T-cell (primary cell): ENCODE data around the gene MYADML2. TPM values are rescaled to one million over a fixed set of nuclear protein-coding genes. Genes with fewer than 3 reads are reported as not detected.

ENCODE experiments used
- ATAC-seq, 4 experiments: fragments of 200-7000 bp in 3 of 4; fragments of 150-1000 bp in 1 of 4; cut with Tn5 transposase; replicated peaks in 1 of 4; 1 replicate in 3 of 4; 2 replicates in 1 of 4; pipeline ENCODE4 v1.10.0; 2021; ENCODE audit warnings: moderate library complexity in 3 of 4, mild to moderate bottlenecking in 2 of 4, moderate number of reproducible peaks in 1 of 4
- CTCF ChIA-PET, 2 donors: fragments of 300-600 bp; sonication (Branson Sonifier 250); formaldehyde crosslinking; loops; one replicate each; lab custom pipeline; 2022; ENCODE audit warnings: antibody characterized with exemption in 2 of 2; lab: Charles Lee
- POLR2A ChIA-PET, 2 donors: fragments of 300-600 bp; sonication (Branson Sonifier 250); formaldehyde crosslinking; loops; one replicate each; lab custom pipeline; 2022; ENCODE audit warnings: antibody characterized with exemption in 2 of 2; lab: Charles Lee
- DNase-seq, 35 experiments: peaks; one replicate each; pipeline versions ENCODE4 v3.0.0 to v3.0.0-alpha.2; 2013 to 2023
- H3K27ac ChIP-seq: one replicate; pipeline ENCODE4 v1.5.1; 2013; ENCODE audit warnings: low read length
- H3K27me3 ChIP-seq, 2 experiments: replicated peaks in 1 of 2; 1 replicate in 1 of 2; 2 replicates in 1 of 2; pipeline versions ENCODE4 v1.6.1 to v1.7.0; 2013; ENCODE audit warnings: low read length in 1 of 2, mixed read lengths in 1 of 2; ENCODE audit not compliant: control insufficient read depth in 2 of 2, insufficient read depth in 2 of 2; ENCODE audit errors: extremely low read depth in 1 of 2
- H3K36me3 ChIP-seq, 2 donors: 1 replicate in 1 of 2; 2 replicates in 1 of 2; pipeline versions ENCODE4 v1.6.1 to v1.7.0; 2013; ENCODE audit warnings: low read length in 1 of 2; ENCODE audit not compliant: control insufficient read depth in 2 of 2, insufficient read depth in 1 of 2; ENCODE audit errors: extremely low read depth in 1 of 2
- H3K4me1 ChIP-seq, 2 experiments: 1 replicate in 1 of 2; 2 replicates in 1 of 2; pipeline versions ENCODE4 v1.6.1 to v1.7.0; 2013; ENCODE audit warnings: low read length in 2 of 2, mixed read lengths in 1 of 2; ENCODE audit not compliant: insufficient read depth in 2 of 2, control insufficient read depth in 1 of 2; ENCODE audit errors: extremely low read depth in 1 of 2
- H3K4me3 ChIP-seq, 2 donors: 1 replicate in 1 of 2; 2 replicates in 1 of 2; pipeline versions ENCODE4 v1.5.1 to v1.7.0; 2013; ENCODE audit warnings: mild to moderate bottlenecking in 2 of 2, low read length in 1 of 2, moderate library complexity in 1 of 2; ENCODE audit not compliant: control insufficient read depth in 1 of 2; ENCODE audit errors: extremely low read depth in 1 of 2
- H3K9me3 ChIP-seq: 2 replicates; pipeline ENCODE4 v1.7.0; 2013
- H3K27ac Mint-ChIP-seq, 2 donors: one replicate each; pipeline ENCODE4 v1.8.0; 2020 to 2021; ENCODE audit warnings: mild to moderate bottlenecking in 2 of 2, mixed read lengths in 2 of 2
- H3K27me3 Mint-ChIP-seq, 2 donors: one replicate each; pipeline ENCODE4 v1.8.0; 2021 to 2022; ENCODE audit warnings: mixed read lengths in 2 of 2
- H3K36me3 Mint-ChIP-seq: one replicate; pipeline ENCODE4 v1.8.0; 2021; ENCODE audit warnings: mixed read lengths
- H3K4me1 Mint-ChIP-seq, 3 donors: one replicate each; pipeline ENCODE4 v1.8.0; 2020 to 2022; ENCODE audit warnings: mixed read lengths in 3 of 3, mild to moderate bottlenecking in 1 of 3
- H3K4me3 Mint-ChIP-seq, 3 donors: one replicate each; pipeline ENCODE4 v1.8.0; 2020 to 2022; ENCODE audit warnings: mild to moderate bottlenecking in 3 of 3, mixed read lengths in 3 of 3, moderate library complexity in 3 of 3
- H3K9me3 Mint-ChIP-seq, 3 donors: one replicate each; pipeline ENCODE4 v1.8.0; 2020 to 2022; ENCODE audit warnings: mixed read lengths in 3 of 3
- whole genome bisulfite sequencing: methylation state at CpG from one replicate; pipeline ENCODE4 v1.1.5; 2013; ENCODE audit warnings: missing lambda C conversion rate; ENCODE audit not compliant: insufficient coverage; 5-methylcytosine and 5-hydroxymethylcytosine counted together
- total RNA-seq, 35 experiments: library from RNA in 6 of 35; stranded (reverse) in 6 of 35; fragments of 120-200 nt in 1 of 35; gene quantifications; one replicate each; pipeline versions ENCODE4 v1.2.1 to v1.2.4 and lab custom pipeline; 2013 to 2026

MYADML2 gene
- total RNA-seq, 5 donors from 2014 or later (not counting 1 experiment from before 2014, with no cell fraction given), result not detected

DNA sequence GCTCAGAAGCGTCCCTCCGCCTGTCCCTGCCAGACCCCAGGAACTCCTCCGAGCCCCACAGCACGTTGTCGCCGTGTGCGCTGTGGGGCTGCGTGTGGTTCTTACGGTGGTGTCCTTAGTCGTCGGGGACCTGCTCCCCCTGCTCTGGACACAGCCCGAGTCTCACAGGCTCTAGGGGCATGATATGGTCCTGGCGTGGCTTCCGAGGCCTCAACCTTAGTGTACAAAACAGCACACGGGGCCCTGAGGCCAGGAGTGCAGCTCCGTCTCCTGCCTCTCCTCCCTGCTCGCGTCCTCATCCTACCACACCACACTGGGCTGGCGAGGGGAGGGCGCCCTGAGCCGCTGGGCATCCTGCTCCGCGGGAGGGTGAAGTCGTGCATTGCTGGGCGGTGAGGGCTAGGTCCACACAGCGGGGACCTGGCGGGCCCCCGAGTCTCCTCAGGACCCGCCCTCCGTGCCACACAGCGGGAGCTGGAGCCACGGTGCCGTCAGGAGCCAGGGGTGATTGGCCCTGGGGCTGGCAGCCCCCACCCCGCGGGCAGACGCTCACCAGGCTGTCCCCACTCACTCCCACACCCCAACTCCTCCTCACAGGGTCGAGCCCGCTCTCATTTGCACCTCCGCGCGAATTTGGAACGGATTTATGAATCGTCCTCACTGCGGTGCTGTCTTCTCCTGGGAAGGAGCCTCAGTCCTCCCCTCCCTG is 18.3 kb downstream of the MYADML2 start:
- peaks cover 21 to 35% (median 22%) of the 10 kb centered on the region in 3 donors for H3K4me1 Mint-ChIP-seq
- DNase-seq (no peak), ATAC-seq (no peak)
- Histone ChIP-seq H3K36me3 (no peaks in the 10 kb centered on the region), H3K9me3 (no peaks in the 10 kb centered on the region), H3K4me1 (peaks cover 21 to 43% of the 10 kb centered on the region in 2 experiments), H3K27ac (no peak overlapping the region), H3K27me3 (peaks cover 2 to 53% of the 10 kb centered on the region in 2 experiments), H3K4me3 (peak overlapping the region; percentile 37 to 50)
- WGBS, result 33% methylated on average over 35 of the region's 44 CpGs
- H3K27ac Mint-ChIP-seq, result no peak overlapping the region
- ChIA-PET POLR2A (no interaction called here), CTCF (interaction anchor here in 1 of 2 donors (0.6 kb wide), 1 partner anchor 12 kb away, joined by 8 read pairs; no protein-coding TSS in a partner anchor)
- peaks cover 0 to 24% of the 10 kb centered on the region in 2 donors for H3K27me3 Mint-ChIP-seq
- H3K9me3 Mint-ChIP-seq, result no peaks in the 10 kb centered on the region
- H3K4me3 Mint-ChIP-seq, result peak overlapping the region; percentile 46 to 65 (median 59)
- no peaks in the 10 kb centered on the region for H3K36me3 Mint-ChIP-seq

- Mint-ChIP-seq H3K27me3 (peaks cover 0 to 24% of the 10 kb centered on the region in 2 donors), H3K4me1 (peaks cover 21 to 37% (median 22%) of the 10 kb centered on the region in 3 donors), H3K27ac (peak within 1 kb of the TSS; percentile 88 to 89), H3K9me3 (no peaks in the 10 kb centered on the region), H3K36me3 (no peaks in the 10 kb centered on the region), H3K4me3 (peak within 1 kb of the TSS; percentile 81 to 90 (median 83))
- POLR2A ChIA-PET, result interaction anchor here in 1 of 2 donors (0.6 kb wide), 1 partner anchor 28 kb away, joined by 3 read pairs; no protein-coding TSS in a partner anchor
- DNase-seq, result peak; percentile 68 to 96 (median 82)
- peak within 1 kb of the TSS; percentile 31 for H3K27ac ChIP-seq
- H3K4me1 ChIP-seq, result peaks cover 23 to 48% of the 10 kb centered on the region in 2 experiments
- CTCF ChIA-PET, result interaction anchor here in 1 of 2 donors (0.5 to 0.6 kb wide), 2 partner anchors 11 to 17 kb away, joined by 4 to 8 read pairs; no protein-coding TSS in a partner anchor
- ATAC-seq, result peak; percentile 71 to 81 (median 73)
- no peaks in the 10 kb centered on the region for H3K9me3 ChIP-seq
- peaks cover 2 to 46% of the 10 kb centered on the region in 2 experiments for H3K27me3 ChIP-seq
- H3K36me3 ChIP-seq, result no peaks in the 10 kb centered on the region
- under 1% methylated on average over 93 of the region's 98 CpGs for WGBS
- peak within 1 kb of the TSS; percentile 56 to 58 for H3K4me3 ChIP-seq
Observed at GRCh38 chr17:81927653-81928543, 19.1 kb downstream of the MYADML2 start, which contains the start of gene MAFG. Gene MAFG (minus strand): TSS chr17:81927735. CDS start chr17:81923185, 4,550 bp downstream.

DNA sequence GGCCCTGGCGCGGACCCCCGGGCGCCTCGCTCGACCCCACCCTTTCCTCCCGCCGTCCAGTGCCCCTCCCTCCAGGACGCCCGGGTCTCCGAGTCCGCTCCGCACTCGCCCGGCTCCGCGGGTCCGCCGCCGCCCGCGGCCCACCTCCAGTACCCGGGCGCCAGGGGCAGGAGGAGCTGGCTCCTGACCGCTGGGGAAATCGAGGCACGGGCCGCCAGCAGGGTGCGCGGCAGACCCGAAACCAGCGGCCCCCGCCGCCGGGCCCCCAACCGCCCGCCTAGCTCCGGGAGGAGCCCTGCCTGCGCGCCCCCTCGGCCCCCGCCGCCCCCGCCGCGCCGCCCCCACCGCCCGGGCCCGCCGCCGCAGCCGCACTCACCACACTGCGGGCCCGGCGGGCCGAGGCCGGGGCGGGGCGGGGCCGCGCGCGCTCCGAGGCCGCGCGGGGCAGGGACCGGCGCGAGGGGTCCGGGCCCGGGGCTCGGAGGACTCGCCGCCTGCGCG is 19.8 kb downstream of the MYADML2 start:
- Mint-ChIP-seq H3K36me3 (no peaks in the 10 kb centered on the region), H3K27me3 (peaks cover 0 to 24% of the 10 kb centered on the region in 2 donors), H3K9me3 (no peaks in the 10 kb centered on the region), H3K4me1 (peaks cover 21 to 37% (median 22%) of the 10 kb centered on the region in 3 donors), H3K4me3 (peak overlapping the region in 2 of 3 donors; percentile 70 to 90), H3K27ac (no peak overlapping the region)
- POLR2A ChIA-PET, result no interaction called here
- Histone ChIP-seq H3K4me1 (peaks cover 23 to 48% of the 10 kb centered on the region in 2 experiments), H3K36me3 (peaks cover 2% of the 10 kb centered on the region in 2 donors), H3K27me3 (peaks cover 2 to 39% of the 10 kb centered on the region in 2 experiments), H3K9me3 (no peaks in the 10 kb centered on the region), H3K27ac (no peak overlapping the region), H3K4me3 (peak overlapping the region; percentile 56 to 58)
- WGBS, result under 1% methylated on average over 63 of the region's 78 CpGs
- ATAC-seq, result peak; percentile 46 to 49 (median 48)
- CTCF ChIA-PET, result interaction anchor here in 1 of 2 donors (0.5 kb wide), 1 partner anchor 17 kb away, joined by 4 read pairs; no protein-coding TSS in a partner anchor
- DNase-seq, result peak in 4 of 35 experiments; percentile 7 to 24 (median 21)

DNA sequence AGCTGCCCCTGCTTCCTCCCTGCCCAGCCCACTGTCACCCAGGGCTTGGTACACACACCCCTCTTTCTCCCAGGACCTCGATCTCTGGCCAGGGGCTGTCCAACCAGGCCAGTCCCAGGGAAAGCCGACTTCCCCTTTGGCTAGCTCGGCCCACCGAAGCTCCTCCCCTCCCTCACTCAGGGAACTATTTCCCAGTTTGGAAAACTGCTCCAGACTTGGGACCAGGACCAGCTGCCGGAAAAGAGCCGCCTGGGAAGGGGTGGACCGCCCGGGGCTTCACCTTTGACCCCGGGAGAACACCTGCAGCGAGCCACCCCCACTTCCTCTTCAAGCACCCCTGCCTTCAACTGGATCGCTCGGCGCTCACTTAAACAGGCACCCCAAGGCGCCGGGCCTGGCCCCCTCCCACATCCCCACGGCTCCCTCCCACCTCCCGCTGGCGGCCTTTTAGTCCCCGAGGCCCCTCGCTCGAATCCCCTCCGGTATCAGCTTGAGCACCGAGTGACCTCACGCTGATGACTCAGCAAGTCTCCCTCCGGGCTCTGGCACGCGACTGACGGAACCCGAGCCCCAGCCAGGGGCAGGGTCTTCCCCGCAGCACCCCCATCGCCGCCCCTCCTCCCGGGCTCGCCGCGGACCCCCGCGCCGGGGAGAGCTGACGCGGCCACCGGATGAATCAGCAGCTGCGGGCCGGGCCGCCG is 20.4 kb downstream of the MYADML2 start:
- CTCF ChIA-PET, result no interaction called here
- peaks cover 23 to 48% of the 10 kb centered on the region in 2 experiments for H3K4me1 ChIP-seq

DNA sequence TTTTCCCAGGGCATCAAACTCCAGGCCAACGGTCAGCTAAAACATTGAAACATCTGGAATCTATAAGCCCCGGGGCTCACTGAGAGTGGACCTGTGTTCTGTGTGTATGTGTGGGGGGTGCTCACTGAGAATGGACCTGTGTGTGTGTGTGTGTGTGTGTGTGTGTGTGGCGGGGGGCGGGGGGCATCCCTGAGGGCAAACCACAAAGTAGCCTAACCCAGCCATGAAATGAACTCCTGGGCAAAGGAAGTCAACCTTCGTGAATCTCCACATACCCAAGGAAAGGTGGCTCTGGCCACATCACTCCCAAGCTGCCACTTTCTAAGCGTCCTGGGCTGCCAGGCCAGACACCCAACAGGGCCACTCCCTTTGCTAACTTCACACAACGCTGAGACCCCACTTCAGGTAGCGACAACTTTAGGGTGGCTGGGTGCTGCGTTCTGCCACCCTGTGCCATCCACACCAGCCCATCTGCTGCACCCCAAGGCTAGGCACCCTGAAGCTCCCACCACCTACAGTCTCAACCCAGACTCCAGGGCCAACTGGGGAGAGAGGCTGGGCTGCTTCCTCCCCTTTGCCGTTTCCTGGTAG is 21.1 kb downstream of the MYADML2 start:
- Mint-ChIP-seq H3K27me3 (peaks cover 0 to 14% of the 10 kb centered on the region in 2 donors), H3K9me3 (no peaks in the 10 kb centered on the region), H3K4me1 (peaks cover 21 to 37% (median 22%) of the 10 kb centered on the region in 3 donors), H3K4me3 (peak overlapping the region; percentile 81 to 90 (median 83)), H3K36me3 (no peaks in the 10 kb centered on the region), H3K27ac (peak overlapping the region; percentile 88 to 89)
- ATAC-seq (peak in 1 of 4 experiments; percentile 15), DNase-seq (peak in 1 of 35 experiments; percentile 35)
- ChIA-PET CTCF (interaction anchor here in 1 of 2 donors (0.7 kb wide), 1 partner anchor 33 kb away, joined by 4 read pairs; no protein-coding TSS in a partner anchor), POLR2A (no interaction called here)
- peaks cover 23 to 48% of the 10 kb centered on the region in 2 experiments for H3K4me1 ChIP-seq
- 57% methylated on average over 6 of the region's 10 CpGs for WGBS
- H3K9me3 ChIP-seq, result no peaks in the 10 kb centered on the region
- peaks cover 2 to 29% of the 10 kb centered on the region in 2 experiments for H3K27me3 ChIP-seq
- peaks cover 2 to 5% of the 10 kb centered on the region in 2 donors for H3K36me3 ChIP-seq
- H3K4me3 ChIP-seq, result peak overlapping the region; percentile 56 to 58
- H3K27ac ChIP-seq, result peak overlapping the region; percentile 31

More for the DNA sequence above, 20.4 kb downstream of the MYADML2 start:
- Mint-ChIP-seq H3K4me3 (peak overlapping the region; percentile 81 to 90 (median 83)), H3K27me3 (peaks cover 0 to 18% of the 10 kb centered on the region in 2 donors), H3K4me1 (peaks cover 21 to 37% (median 22%) of the 10 kb centered on the region in 3 donors), H3K27ac (peak overlapping the region; percentile 88 to 89), H3K36me3 (no peaks in the 10 kb centered on the region), H3K9me3 (no peaks in the 10 kb centered on the region)
- POLR2A ChIA-PET, result no interaction called here
- peak in 29 of 35 experiments; percentile 16 to 67 (median 39) for DNase-seq
- peak; percentile 25 to 35 (median 28) for ATAC-seq
- peaks cover 2 to 5% of the 10 kb centered on the region in 2 donors for H3K36me3 ChIP-seq
- under 1% methylated on average over 45 of the region's 46 CpGs for WGBS
- H3K27ac ChIP-seq, result peak overlapping the region; percentile 31
- no peaks in the 10 kb centered on the region for H3K9me3 ChIP-seq
- peak overlapping the region; percentile 56 to 58 for H3K4me3 ChIP-seq
- peaks cover 2 to 34% of the 10 kb centered on the region in 2 experiments for H3K27me3 ChIP-seq
